Measurements from ENCODE around the gene OVCA2.

Gene OVCA2

DNA sequence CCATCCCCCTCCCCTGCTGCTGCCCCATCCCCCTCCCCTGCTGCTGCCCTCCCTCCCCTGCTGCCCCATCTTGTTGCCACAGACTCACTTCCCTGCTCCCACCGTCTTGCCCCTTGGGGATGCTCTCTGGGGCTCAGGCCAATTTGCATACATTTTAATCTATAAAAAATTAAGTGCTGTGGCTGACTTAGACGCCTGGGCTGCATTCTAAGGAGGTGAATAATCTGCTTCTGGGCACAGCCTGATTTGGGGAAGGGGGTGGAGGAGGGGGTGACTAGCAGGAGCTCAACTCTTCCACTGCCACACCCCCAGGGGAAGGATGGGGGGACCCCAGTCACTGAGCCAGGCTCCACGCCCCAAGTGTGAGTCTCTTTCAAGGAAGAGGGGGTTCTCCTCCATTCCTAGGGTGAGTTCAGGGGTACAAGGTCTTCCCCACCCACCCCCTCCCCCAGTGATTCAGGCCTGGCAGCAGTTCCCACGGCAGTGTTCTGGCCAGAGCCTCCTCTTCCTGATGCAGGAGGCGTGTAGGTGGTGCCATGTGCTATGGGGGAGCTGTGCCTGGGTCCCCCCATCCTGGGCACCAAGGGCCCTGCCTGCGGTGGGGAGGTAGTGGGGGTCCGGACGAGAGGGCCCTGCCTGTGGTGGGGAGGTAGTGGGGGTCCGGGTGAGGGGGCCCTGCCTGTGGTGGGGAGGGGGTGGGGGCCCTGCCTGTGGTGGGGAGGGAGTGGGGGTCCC, 6.8 kb upstream of the OVCA2 start:
- DNase-seq: no peak

DNA sequence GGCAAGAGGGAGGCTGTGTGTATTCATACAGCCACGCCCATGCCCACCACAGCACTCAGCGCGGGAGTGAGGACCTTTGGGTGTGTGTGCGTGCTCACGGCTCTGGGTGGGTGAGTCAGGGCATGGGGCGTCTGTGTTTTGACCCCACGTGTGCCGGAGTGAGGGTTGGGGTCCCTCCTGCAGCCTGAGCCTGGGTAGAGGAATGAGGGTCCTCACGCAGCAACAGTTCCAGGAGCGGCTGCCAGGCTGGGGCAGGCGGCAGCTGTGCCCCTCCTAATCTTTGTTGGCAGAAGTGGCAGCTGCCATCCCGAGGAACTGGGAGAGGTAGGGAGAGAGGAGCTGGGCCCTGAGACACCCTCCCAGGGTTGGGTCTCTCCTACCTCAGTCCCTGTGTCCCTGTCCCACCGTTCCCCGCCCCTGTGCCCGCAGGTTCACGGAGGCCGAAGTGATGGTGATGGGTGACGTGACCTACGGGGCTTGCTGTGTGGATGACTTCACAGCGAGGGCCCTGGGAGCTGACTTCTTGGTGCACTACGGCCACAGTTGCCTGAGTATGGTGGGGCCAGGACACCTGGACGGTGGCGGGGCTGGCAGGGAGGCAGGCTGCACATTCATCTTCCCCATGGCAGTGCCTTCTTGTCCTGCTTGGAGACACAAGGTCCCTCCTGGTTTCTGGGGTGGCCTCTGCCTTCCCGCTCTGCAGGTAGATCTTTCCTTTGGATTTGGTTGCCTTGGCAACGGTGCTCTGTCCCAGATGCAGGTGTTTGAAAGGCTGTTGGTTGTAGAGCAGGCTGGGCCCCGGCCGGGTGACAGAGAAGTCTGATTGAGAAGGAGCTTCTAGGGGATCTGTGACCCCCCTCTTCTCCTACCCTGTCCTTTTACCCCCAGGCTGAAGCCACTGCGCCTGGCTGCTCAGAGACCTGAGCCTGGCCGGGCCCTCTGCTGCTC, 6.0 kb upstream of the OVCA2 start:
- no peak for DNase-seq

DNA sequence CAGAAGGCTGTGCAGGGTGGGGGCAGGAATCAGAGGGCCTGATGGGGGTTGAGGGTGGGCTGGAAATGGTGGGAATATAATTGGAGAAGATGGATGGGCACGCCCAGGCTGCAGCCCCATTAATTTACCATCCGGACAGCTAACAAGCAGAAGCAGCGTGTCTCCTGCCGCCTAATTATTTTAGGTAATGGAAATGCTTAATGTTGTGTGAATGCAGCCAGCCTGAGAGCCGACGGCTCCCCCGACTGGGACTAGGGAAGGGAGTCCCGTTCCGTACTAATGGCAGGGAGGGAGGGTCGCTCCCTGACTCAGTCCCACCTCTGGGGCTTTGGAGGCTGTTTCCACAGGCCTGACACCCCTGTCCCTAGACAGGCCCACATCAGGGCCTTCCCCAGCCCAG, 4.7 kb upstream of the OVCA2 start:
- DNase-seq: no peak

DNA sequence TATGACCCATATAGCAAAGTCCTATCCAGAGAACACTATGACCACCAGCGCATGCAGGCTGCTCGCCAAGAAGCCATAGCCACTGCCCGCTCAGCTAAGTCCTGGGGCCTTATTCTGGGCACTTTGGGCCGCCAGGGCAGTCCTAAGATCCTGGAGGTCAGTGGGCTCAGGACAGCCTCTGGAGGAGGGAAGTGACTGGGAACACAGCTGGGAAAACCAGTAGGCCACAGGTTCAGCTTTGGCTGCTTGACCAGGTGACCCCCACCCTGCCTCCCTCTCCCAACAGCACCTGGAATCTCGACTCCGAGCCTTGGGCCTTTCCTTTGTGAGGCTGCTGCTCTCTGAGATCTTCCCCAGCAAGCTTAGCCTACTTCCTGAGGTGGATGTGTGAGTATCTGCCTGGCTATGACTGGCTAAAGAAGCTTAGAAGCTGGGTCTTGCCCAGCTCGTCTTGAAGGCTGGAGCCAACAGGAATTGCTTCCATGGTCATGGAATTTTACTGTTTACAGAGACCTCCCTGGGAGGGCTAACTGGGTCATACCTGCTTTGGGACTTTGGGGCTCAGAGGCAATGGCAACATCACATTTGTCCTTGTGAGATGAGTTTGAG, 1.5 kb upstream of the OVCA2 start:
- no peak for DNase-seq

DNA sequence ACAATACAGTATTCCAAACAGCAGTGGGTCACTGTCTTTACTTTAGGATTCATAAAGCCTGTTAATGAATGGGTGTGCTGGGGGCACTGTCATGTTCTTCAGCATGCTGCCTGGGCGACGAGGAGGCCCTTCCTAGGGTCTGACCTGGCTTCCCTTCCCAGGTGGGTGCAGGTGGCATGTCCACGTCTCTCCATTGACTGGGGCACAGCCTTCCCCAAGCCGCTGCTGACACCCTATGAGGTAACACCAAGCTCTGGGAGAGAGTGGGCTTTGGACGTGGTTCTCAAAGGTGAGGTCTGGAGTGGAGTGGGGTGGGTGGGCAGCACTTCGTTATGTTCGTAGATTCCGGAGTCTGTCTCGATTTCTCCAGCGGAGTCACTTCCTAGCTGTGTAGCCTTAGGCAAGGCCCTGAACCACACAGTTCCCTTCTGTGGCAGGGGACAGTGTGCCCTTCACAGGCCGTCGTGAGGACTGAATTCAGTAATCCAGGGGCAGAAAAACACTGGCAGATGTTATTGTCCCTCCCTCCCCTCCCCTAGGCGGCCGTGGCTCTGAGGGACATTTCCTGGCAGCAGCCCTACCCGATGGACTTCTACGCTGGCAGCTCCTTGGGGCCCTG, 771 bp upstream of the OVCA2 start:
- no peak for DNase-seq

DNA sequence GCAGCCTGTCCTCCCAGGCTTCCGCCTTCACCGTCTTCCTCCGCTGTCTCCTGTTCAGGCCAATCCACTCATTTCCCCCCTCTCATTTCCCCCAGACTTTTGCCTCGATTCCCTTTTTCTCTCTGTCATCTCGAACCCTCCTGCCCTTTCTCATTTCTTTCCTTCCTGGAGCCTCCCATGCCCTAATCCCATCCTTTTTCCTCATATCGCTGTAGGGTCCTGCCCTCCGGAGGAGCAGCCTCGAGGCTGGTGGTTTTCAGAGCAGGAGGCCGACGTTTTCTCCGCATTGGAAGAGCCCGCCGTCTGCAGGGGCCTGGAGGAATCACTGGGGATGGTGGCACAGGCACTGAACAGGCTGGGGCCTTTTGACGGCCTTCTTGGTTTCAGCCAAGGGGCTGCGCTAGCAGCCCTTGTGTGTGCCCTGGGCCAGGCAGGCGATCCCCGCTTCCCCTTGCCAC, 597 bp downstream of the OVCA2 start:
- DNase-seq: peak; percentile 42

DNA sequence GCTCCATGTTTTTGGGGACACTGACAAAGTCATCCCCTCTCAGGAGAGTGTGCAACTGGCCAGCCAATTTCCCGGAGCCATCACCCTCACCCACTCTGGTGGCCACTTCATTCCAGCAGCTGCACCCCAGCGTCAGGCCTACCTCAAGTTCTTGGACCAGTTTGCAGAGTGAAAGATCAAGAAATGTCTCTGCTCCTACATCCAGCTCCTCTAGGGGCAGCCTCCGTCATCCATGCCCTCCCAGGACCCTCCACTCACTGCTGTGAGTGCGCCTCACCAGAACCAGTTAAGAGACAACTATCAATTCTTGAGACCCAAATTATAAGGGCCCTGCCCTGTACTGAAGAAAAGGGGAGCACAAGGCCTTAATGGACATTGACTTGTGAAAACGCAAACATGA, 1.1 kb downstream of the OVCA2 start:
- DNase-seq: no peak

DNA sequence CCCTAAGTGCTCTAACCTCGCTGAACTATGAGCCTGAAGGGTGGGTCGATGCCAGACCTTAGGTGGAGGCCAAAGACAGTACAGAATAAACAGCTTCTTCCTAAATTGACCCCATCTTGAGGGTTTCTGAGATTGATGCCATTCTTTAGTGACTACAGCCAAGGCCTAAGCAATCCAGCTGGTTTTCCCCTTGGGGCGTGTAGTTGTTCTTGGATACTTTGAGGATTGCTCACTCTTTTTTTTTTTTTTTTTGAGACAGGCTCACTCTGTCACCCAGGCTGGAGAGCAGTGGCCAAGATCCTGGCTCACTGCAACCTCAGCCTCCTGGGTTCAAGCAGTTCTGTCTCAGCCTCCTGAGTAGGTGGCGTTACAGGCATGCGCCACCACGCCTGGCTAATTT, 2.0 kb downstream of the OVCA2 start:
- DNase-seq: no peak

DNA sequence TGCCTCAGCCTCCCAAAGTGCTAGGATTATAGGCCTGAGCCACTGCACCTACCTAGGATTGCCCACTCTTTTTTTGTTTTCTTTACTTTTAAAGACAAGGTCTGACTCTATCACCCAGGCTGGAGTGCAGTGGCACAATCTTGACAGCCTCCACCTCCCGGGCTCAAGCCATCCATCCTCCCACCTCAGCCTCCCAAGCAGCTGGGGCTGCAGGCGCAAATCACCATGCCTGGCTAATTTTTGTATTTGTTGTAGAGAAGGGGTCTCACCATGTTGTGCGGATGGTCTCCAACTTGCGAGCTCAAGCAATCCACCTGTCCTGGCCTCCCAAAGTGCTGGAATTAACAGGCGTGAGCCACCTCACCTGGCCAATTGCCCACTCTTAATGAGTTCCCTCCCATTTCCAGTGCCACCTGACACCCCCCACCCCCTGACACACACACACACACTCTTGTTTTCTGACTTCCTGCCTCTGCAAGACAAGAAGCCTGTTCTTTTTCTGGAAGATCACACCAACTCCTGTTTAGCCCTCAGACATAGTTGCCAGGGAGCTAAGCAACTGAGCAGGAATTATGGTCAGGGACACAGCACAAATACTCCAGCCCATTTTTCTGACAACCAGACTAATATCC, 2.6 kb downstream of the OVCA2 start:
- no peak for DNase-seq

DNA sequence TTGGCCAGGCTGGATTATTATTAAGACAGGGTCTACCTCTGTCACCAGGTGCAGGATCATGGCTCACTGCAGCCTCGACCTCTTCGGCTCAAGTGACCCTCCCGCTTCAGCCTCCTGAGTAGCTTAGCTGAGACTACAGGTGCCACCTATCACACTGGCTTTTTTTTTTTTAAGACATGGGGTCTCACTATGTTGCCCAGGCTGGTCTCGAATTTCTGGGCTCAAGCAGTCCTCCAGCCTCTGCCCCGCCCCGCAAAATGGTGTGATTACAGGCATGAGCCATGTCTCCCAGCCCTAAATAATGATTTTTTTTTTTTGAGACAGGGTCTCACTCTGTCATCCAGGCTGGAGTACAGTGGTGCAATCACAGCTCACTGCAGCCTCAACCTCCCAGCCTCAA, 5.8 kb downstream of the OVCA2 start:
- DNase-seq: no peak

DNA sequence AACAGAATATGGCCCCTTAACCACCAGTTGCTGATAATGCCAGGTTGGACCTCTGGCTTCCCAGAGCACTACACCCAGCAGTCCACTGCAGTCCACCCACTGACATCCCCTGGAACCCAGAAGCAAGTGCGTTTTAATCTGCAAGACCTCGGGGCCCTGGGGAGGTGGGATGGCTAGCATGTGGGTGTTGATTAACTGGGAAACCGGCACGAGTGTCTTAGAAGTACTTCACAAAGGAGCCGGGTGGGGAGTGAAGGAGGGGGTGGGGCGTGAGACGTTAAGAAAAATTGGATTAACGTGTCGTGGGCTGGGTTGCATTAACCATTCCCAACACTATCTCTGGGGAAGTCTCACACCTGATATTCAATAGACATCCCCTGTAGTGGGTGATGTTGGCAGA, 7.0 kb downstream of the OVCA2 start:
- DNase-seq: no peak

DNA sequence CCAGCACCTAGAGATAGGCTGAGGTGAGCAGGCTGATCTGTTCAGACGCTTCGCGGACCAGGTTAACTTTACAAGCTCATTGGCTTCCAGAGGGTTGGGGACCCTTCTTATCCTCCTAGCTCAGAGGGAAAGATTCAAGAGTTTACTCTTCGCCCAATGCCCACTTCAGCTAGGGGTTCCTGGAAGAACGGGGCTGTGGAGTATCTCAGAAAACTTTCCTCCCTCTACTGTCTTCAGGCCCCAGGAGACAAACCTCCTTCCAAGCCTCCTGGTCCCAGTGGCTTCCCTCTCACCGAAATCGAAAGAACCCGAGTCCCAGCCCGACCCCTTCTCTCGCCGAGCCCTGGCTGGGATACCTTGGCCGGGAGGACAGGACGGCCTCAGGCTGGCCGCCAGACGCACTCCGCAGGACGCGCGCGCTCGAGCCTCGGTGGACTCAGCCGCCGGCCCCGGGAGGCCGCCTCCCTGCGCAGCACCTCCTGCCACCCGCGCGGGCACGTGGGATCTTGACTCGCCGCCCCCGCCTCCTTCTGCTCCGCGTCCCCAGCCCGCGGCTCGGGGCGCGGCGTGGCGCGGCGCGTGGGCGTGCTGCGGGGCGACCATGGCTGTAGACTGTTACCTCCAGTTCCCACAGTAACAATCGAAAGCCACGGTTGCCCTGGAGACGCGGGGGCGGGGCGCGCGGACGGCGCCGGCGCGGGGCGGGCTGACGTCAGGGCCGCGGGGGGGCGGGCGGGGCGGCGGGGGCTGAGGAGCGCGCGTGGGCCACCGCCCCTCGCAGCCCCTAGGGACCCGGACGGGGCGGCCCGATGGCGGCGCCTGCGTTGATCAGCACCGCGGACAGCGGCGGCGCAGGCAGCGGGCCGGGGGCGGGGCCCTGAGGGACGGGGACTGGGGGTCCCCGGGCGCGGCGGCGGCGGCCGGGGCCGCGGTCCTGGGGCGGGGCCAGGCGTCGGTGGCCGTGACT, 7.8 kb downstream of the OVCA2 start:
- DNase-seq: peak; percentile 78

DNA sequence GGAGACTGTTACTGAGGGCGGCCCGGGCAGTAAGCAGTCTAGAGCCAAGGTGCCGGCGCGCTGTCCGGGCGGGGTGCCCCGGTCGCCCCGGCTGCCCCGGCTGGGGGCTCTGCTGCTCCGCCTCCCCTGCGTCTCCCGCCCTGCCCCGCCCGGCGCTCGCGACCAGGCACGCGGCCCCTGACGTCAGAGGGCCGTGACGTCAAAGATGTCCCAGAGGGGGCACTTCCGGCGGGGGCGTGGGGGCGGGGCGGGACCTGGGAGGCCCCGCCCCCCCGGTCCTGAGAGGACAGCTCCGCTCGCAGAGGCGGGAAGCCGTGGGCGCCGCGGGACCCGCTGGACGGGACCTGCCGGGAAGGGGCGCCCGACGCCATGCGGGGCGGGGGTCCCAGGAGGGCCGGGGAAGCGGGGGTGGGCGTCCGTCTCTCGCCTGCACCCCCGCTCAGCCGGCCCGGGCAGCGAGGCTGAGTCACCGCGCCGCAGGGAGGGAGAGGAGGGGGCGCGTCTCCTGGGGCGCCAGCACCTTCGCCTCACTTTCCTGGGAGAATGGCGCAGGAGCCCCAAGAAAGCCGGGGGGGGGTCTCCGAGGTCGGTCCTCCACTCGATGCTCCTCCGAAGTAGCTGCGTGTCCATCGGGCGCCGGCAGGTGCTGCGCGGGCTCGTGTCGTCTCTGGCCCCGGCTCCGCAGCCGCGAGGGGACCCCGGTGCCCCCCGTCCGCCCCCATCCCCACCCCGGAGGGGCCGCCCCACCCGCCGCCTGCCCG, 8.7 kb downstream of the OVCA2 start:
- peak; percentile 78 for DNase-seq

DNA sequence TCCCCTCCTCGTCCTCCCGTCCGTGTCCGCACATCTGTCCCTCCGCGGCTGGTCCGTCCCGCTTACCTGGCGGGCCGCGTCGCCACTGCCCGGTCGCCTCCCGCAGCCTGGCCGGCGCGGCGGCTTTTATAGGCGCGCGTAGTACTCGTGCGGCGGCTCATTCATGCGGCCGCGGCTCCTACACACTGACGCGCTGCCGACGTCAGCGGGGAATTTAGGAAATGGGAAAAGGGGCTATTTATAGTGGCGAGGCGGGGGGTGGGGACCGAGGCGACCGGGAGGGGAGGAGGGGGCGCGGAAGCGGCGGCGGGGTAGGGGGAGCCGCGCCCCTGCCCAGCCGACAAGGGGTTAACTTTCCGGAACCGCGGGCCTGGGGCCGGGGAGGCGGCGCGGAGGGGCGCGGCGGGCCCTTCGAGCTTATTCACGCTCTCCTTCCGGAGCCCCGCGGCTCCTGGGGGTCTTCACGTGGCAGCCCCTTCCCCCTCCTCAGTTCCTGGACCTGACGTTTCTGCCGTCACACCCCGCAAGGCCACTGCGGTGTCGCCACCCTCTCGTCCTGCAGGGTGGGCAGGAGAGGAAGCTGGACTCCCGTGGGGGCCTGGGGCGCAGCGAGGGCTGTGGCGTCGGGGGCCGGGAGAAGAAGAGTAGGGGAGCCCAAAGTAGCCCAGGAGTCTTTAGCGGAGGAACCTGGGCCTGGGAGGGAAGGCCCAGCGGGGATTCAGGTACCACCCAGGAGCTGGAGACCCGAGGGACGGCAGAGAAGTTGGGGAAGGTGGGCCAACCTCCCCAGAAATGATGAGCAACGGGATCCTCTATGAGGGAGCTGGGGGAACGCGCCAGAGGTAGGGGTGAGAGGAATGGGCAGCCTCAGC, 9.5 kb downstream of the OVCA2 start:
- peak; percentile 51 for DNase-seq

DNA sequence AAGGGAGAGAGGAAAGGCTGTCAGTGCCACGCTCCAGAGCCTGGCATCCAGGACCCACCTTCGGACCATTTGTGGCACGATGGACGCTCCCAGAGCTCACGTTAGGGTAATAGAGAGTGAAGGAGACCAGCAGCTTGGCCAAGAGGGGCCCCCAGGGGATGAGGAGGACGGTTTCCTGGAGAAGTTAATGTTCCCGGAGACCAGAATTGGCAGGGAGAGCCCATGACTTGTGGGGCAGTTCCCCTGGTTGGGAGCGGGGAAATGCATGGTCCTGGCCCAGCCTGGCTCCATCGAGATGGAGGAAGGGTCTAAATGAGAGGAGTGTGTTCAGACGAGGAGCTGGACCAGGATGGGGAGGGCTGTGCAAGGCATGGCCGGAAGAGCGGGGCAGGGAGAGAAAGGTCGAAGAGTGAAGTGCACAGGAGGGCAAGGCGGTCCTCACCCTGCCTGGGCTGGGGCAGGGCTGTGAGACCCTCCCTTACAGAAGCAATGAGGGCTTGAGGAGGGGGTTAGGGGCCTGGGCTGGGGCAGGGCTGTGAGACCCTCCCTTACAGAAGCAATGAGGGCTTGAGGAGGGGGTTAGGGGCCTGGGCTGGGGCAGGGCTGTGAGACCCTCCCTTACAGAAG, 10.2 kb downstream of the OVCA2 start:
- no peak for DNase-seq

DNA sequence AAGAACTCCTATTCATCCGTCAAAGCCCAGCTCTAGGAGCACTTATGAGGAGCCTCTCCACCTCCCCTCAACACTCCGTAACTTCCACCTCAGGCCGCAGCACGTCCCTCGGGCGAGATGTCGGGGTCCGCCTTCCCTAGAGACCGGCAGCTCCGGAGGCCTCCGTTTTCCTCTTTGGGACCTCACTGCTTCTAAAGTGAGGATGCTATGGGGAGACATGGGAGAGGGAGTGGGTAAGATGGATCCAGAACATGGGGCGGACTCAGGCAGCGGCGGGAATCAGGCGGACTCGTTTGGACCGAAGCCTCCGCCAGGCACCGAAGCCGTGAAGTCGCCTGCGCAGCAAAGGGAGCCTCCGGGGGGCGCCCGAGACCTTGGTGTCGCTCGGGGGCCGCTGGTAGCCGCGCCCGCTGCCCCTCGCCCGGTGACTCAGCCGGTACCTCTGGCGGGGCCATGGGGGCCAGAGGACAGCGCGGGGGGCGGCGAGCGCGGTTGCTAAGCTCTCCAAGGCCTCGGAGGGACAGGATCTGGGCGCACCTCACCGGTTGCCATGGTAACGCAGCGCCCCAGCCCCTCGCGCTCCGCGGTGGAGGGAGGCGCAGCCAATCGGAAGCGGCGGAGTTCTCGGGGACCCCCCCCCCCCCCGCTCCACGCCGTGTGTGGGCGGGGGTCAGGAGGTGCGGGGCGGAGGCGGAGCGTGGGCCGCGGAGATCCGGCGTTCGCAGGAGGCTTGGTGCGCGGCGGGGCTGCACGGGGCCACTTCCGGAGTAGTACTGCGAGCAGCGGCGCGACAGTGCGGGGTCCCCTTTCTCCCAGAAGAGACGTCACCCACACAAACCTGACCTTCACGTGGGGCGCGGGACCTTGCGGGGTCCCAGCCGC, 11.8 kb downstream of the OVCA2 start:
- DNase-seq: peak; percentile 69

DNA sequence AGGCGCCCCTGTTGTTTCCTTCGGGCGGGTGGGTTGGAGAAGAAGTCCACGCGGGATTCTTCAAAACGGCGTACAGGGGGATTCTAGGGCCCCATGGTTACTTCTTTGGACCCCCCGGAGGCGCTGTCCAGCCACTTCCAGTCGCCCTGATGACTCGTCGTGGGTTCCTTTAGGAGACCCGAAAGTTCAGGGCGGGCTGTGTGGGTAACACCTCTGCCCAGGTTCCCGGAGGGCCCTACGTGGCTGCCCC, 12.4 kb downstream of the OVCA2 start:
- DNase-seq: no peak

DNA sequence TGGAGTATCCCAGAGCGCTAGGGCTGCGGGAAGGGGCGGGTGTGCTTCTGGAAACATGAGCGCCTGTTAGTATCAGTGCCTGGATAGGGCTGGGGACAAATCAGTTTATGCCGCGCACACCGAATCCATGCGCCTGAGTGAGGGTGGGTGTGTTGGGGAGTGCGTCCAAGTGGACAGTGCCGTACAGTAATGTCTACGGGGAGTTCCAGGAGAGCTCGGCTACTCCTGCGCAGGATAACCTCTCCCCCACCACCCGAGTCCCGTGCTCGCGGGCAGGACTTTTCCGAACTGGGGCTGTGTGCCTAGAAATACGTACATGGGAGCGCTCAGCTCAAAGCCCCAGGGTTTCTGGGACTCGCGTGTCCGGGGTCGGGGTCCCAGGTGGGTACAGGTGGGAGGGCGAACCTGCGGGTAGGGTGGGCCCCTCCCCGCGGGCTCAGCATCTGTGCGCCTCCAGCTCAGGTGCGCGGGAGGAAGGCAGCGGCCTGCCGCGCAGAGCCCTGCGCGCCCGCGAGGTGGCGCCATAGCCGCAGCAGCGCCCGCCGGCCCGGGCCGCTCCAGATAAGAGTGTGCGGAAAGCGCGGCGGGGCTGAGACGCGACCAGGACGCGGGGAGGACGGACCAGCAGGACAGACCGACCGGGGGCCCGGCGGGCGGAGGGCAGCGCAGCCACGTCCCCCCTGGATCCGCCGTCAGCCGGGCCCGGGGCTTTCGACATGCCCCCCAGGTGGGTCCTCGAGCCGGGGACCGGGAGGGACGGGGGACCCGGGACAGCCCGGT, 12.9 kb downstream of the OVCA2 start, which contains the start of gene HIC1:
TSS of gene HIC1 (plus strand) at position 592 of the 780 bp plus-strand sequence. CDS start 1,588 bp downstream, outside the sequence.
- peak; percentile 55 for DNase-seq

Data from NCI-H146 (cell line).